Left renal pelvis (tissue), 4 donors: Measurements from ENCODE around the gene GSTM5. TPM values are rescaled to one million over a fixed set of nuclear protein-coding genes. Genes with fewer than 3 reads are reported as not detected.
"Not testable (repeated sequence)": the region's sequence is repeated elsewhere in the genome, so short reads cannot be mapped to it uniquely, and the experiment has no call there.

Experiments used
- DNase-seq, 4 donors: peaks; one replicate each; pipeline ENCODE4 v3.0.0-alpha.2; 2013; ENCODE audit warnings: low read depth in 4 of 4, low spot score in 3 of 4
- polyA plus RNA-seq, 4 donors: library from polyadenylated mRNA; unstranded; fragments of 120-200 nt; gene quantifications; one replicate each; pipeline ENCODE4 v1.2.1, GENCODE V29; 2013; ENCODE audit not compliant: insufficient read length in 4 of 4

GSTM5 gene
- polyA plus RNA-seq, 4 donors, result 36.1 to 67.9 (median 53.6) TPM

GRCh38 chr1:109695138-109695537 lies 16.9 kb upstream of the GSTM5 start:
- DNase-seq, result not testable (repeated sequence)

- no peak for DNase-seq
Measured at GRCh38 chr1:109697066-109697465, 15.0 kb upstream of the GSTM5 start.

- not testable (repeated sequence) for DNase-seq
Measured at GRCh38 chr1:109697861-109698260, 14.2 kb upstream of the GSTM5 start.

- not testable (repeated sequence) for DNase-seq
Measured at GRCh38 chr1:109702940-109703339, 9.1 kb upstream of the GSTM5 start.

GRCh38 chr1:109704173-109704572 lies 7.9 kb upstream of the GSTM5 start:
- no peak for DNase-seq

- no peak for DNase-seq
Measured at GRCh38 chr1:109705411-109705810, 6.6 kb upstream of the GSTM5 start.

- not testable (repeated sequence) for DNase-seq
Measured at GRCh38 chr1:109708949-109709348, 3.1 kb upstream of the GSTM5 start.

GRCh38 chr1:109709822-109710221 lies 2.2 kb upstream of the GSTM5 start:
- DNase-seq, result not testable (repeated sequence)

- no peak for DNase-seq
Measured at GRCh38 chr1:109712321-109712864, 342 bp downstream of the GSTM5 start.

GRCh38 chr1:109713636-109714035 lies 1.6 kb downstream of the GSTM5 start:
- DNase-seq, result no peak

- no peak for DNase-seq
Measured at GRCh38 chr1:109714661-109715372, 2.8 kb downstream of the GSTM5 start.

- DNase-seq, result no peak
Measured at GRCh38 chr1:109716121-109716520, 4.1 kb downstream of the GSTM5 start.

- DNase-seq, result no peak
Measured at GRCh38 chr1:109716570-109717090, 4.6 kb downstream of the GSTM5 start.

GRCh38 chr1:109717729-109718128 lies 5.7 kb downstream of the GSTM5 start:
- DNase-seq, result no peak

- no peak for DNase-seq
Measured at GRCh38 chr1:109718495-109718894, 6.4 kb downstream of the GSTM5 start.

- DNase-seq, result no peak
Measured at GRCh38 chr1:109719337-109719837, 7.3 kb downstream of the GSTM5 start.

- DNase-seq, result no peak
Measured at GRCh38 chr1:109721042-109721441, 9.0 kb downstream of the GSTM5 start.

GRCh38 chr1:109721971-109722370 lies 9.9 kb downstream of the GSTM5 start:
- no peak for DNase-seq

GRCh38 chr1:109722908-109723691 lies 11.0 kb downstream of the GSTM5 start:
- DNase-seq, result no peak

- DNase-seq, result no peak
Measured at GRCh38 chr1:109724933-109725332, 12.9 kb downstream of the GSTM5 start.

GRCh38 chr1:109725510-109725909 lies 13.5 kb downstream of the GSTM5 start:
- no peak for DNase-seq
